GM23248 (cell line): ENCODE results near the gene CGN. TPM values are rescaled to one million over a fixed set of nuclear protein-coding genes. Genes with fewer than 3 reads are reported as not detected.

ENCODE experiments used
- DNase-seq: peaks from one replicate; pipeline ENCODE4 v3.0.0-alpha.2; 2015
- H2AFZ ChIP-seq: fragments of 200-600 bp; sonication (generic); 2 replicates; pipeline ENCODE4 v1.6.1; 2016; ENCODE audit warnings: antibody characterized with exemption
- H3F3A ChIP-seq: fragments of 200-600 bp; sonication (generic); 2 replicates; pipeline ENCODE4 v1.6.1; 2016; ENCODE audit warnings: mild to moderate bottlenecking, antibody characterized with exemption, mixed run types; ENCODE audit not compliant: insufficient read depth
- H3K27ac ChIP-seq: fragments of 200-600 bp; sonication (generic); 2 replicates; pipeline ENCODE4 v1.5.1; 2016; ENCODE audit warnings: mild to moderate bottlenecking
- H3K27me3 ChIP-seq: fragments of 200-600 bp; sonication (generic); replicated peaks from 2 replicates; pipeline ENCODE4 v1.6.1; 2016; ENCODE audit warnings: mild to moderate bottlenecking; ENCODE audit not compliant: insufficient read depth
- H3K36me3 ChIP-seq: fragments of 200-600 bp; sonication (generic); 2 replicates; pipeline ENCODE4 v1.6.1; 2016; ENCODE audit warnings: low read depth, mild to moderate bottlenecking
- H3K4me1 ChIP-seq: fragments of 200-600 bp; sonication (generic); 2 replicates; pipeline ENCODE4 v1.6.1; 2016; ENCODE audit warnings: mild to moderate bottlenecking; ENCODE audit not compliant: insufficient read depth
- H3K4me2 ChIP-seq: fragments of 200-600 bp; sonication (generic); one replicate; pipeline ENCODE4 v1.6.1; 2016; ENCODE audit warnings: mild to moderate bottlenecking; ENCODE audit not compliant: unreplicated experiment
- H3K4me3 ChIP-seq: fragments of 200-600 bp; sonication (generic); 2 replicates; pipeline ENCODE4 v1.5.1; 2016; ENCODE audit warnings: mild to moderate bottlenecking
- H3K79me2 ChIP-seq: fragments of 200-600 bp; sonication (generic); 2 replicates; pipeline ENCODE4 v1.6.1; 2016; ENCODE audit warnings: mild to moderate bottlenecking; ENCODE audit not compliant: insufficient read depth
- H3K9ac ChIP-seq: fragments of 200-600 bp; sonication (generic); 2 replicates; pipeline ENCODE4 v1.6.1; 2016; ENCODE audit warnings: mild to moderate bottlenecking
- H3K9me2 ChIP-seq: fragments of 200-600 bp; sonication (generic); 2 replicates; pipeline ENCODE4 v1.6.1; 2016; ENCODE audit warnings: mixed run types, mild to moderate bottlenecking, moderate library complexity; ENCODE audit not compliant: insufficient read depth
- H3K9me3 ChIP-seq: fragments of 200-600 bp; sonication (generic); one replicate; pipeline ENCODE4 v1.6.1; 2017; ENCODE audit warnings: low read depth
- H4K20me1 ChIP-seq: fragments of 200-600 bp; sonication (generic); 2 replicates; pipeline ENCODE4 v1.6.0; 2016; ENCODE audit not compliant: insufficient read depth
- EZH2 ChIP-seq: fragments of 200-600 bp; sonication (generic); IDR thresholded peaks from 2 replicates; pipeline ENCODE4 v1.6.1; 2018; ENCODE audit warnings: antibody characterized with exemption, mild to moderate bottlenecking; ENCODE audit not compliant: insufficient read depth, poor library complexity, severe bottlenecking
- EZH2phosphoT487 ChIP-seq: fragments of 200-600 bp; sonication (generic); IDR thresholded peaks from 2 replicates; pipeline ENCODE4 v1.6.1; 2018; ENCODE audit warnings: antibody characterized with exemption, moderate library complexity, mild to moderate bottlenecking, low read depth; ENCODE audit not compliant: insufficient read depth
- WGBS, 2 experiments: methylation state at CpG; one replicate each; pipeline ENCODE4 v1.1.6; 2015 to 2017; ENCODE audit warnings: low lambda C conversion rate in 2 of 2, low coverage in 1 of 2; ENCODE audit errors: missing lambda C conversion rate in 2 of 2; 5-methylcytosine and 5-hydroxymethylcytosine counted together
- in situ Hi-C: fragments of 300-500 bp; cut with MboI; formaldehyde crosslinking; loops from 2 replicates; pipeline ENCODE4 v1.15.0; 2020
- polyA plus RNA-seq: library from polyadenylated mRNA; unstranded; fragments of >200 nt; fragmentation: Nextera tagmentation; extraction: Ambion mirVana; gene quantifications from 2 replicates; pipeline ENCODE4 v1.2.1, GENCODE V29; 2016
- total RNA-seq: library from RNA; depleted of rRNA; stranded (reverse); fragments of >200 nt; shearing (Covaris generic); gene quantifications from 2 replicates; pipeline ENCODE4 v1.2.3, GENCODE V29; 2014

Gene CGN
- total and polyA plus RNA-seq, 2 experiments from 2014 or later = not detected

- Histone ChIP-seq H3K36me3 (no peaks in the 10 kb centered on the region), H3K9ac (no peak overlapping the region), H4K20me1 (no peaks in the 10 kb centered on the region), H3K9me2 (no peaks in the 10 kb centered on the region), H3K9me3 (no peaks in the 10 kb centered on the region), H2AFZ (no peak overlapping the region), H3F3A (peaks cover 38% of the 10 kb centered on the region), H3K79me2 (peaks cover 50% of the 10 kb centered on the region), H3K27ac (0 out of 2 replicates have a peak overlapping the region, but pooled peaks have one; percentile 20), H3K4me1 (peaks cover 50% of the 10 kb centered on the region), H3K4me3 (no peak overlapping the region), H3K4me2 (peak overlapping the region; percentile 36), H3K27me3 (no peaks in the 10 kb centered on the region)
- DNase-seq = peak; percentile 41
- in situ Hi-C loops = no loop called here
- 21 to 29% methylated on average over 2 of the region's 2 CpGs for WGBS, 2 experiments
- no peak for TF ChIP-seq EZH2phosphoT487
- TF ChIP-seq EZH2 = no peak
Measured at GRCh38 chr1:151549199-151549598, 38.0 kb downstream of the CGN start.

DNA sequence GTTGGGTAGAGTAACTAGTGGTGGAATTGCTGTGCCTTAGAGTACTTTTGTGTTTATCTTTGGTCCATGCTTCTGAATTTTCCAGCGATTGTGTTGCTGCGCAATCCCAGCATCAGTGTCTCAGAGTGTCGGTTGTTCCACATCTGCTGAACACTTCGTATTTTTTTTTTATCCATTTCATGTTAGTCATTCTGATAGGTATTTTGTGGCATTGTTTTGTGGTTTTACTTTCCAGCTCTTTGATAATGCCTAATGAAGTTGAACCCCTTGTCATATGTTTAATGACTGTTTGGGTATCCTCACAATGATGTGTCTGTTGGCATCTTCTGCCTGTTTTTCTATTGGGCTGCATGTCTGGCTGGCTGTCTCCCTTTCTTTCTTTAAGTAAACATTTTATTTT, 42.5 kb downstream of the CGN start:
- DNase-seq = peak; percentile 44
- Histone ChIP-seq H3K4me1 (peaks cover 21% of the 10 kb centered on the region), H3K36me3 (no peaks in the 10 kb centered on the region), H3K27me3 (no peaks in the 10 kb centered on the region), H3K79me2 (peaks cover 54% of the 10 kb centered on the region), H3F3A (0 out of 2 replicates have a peak, but pooled peaks cover 13% of the 10 kb centered on the region), H3K4me3 (no peak overlapping the region), H3K9me2 (no peaks in the 10 kb centered on the region), H2AFZ (no peak overlapping the region), H3K9me3 (no peaks in the 10 kb centered on the region), H3K27ac (no peak overlapping the region), H4K20me1 (no peaks in the 10 kb centered on the region), H3K4me2 (no peak overlapping the region), H3K9ac (no peak overlapping the region)
- 71% methylated on average over 4 of the region's 4 CpGs for WGBS, 2 experiments
- in situ Hi-C loops = no loop called here
- TF ChIP-seq EZH2phosphoT487 = no peak
- no peak for TF ChIP-seq EZH2

- Histone ChIP-seq H3K9me2 (no peaks in the 10 kb centered on the region), H3K9me3 (no peaks in the 10 kb centered on the region), H3K79me2 (peaks cover 49% of the 10 kb centered on the region), H3K9ac (no peak overlapping the region), H3K27me3 (no peaks in the 10 kb centered on the region), H4K20me1 (no peaks in the 10 kb centered on the region; the same call in 1 of the 2 replicates), H3K4me3 (no peak overlapping the region), H3K36me3 (no peaks in the 10 kb centered on the region), H2AFZ (no peak overlapping the region), H3K4me1 (peaks cover 13% of the 10 kb centered on the region), H3K27ac (no peak overlapping the region), H3K4me2 (no peak overlapping the region), H3F3A (no peaks in the 10 kb centered on the region)
- WGBS, 2 experiments = 92 to 100% methylated on average over 1 to 2 of the region's 2 CpGs
- in situ Hi-C loops = no loop called here
- no peak for DNase-seq
- TF ChIP-seq EZH2 (no peak), EZH2phosphoT487 (no peak)
Measured at GRCh38 chr1:151556052-151556451, 44.9 kb downstream of the CGN start.

GRCh38 chr1:151562661-151563060, 51.5 kb downstream of the CGN start:
- no peaks in the 10 kb centered on the region for H3K9me3 ChIP-seq
- no peak for TF ChIP-seq EZH2
- TF ChIP-seq EZH2phosphoT487 = no peak
- no peak for DNase-seq
- no peaks in the 10 kb centered on the region for H3K27me3 ChIP-seq
- H3K9ac ChIP-seq = no peak overlapping the region
- in situ Hi-C loops = no loop called here
- H3K4me3 ChIP-seq = no peak overlapping the region
- H4K20me1 ChIP-seq = no peaks in the 10 kb centered on the region; the same call in 1 of the 2 replicates
- H3K9me2 ChIP-seq = no peaks in the 10 kb centered on the region
- H3K27ac ChIP-seq = no peak overlapping the region
- H3F3A ChIP-seq = no peaks in the 10 kb centered on the region
- H2AFZ ChIP-seq = no peak overlapping the region
- peaks cover 3% of the 10 kb centered on the region; the same call in 1 of the 2 replicates for H3K4me1 ChIP-seq
- H3K4me2 ChIP-seq = no peak overlapping the region
- peaks cover 16% of the 10 kb centered on the region; the same call in 1 of the 2 replicates for H3K36me3 ChIP-seq
- 37 to 57% methylated on average over 1 of the region's 1 CpG for WGBS, 2 experiments
- peaks cover 32% of the 10 kb centered on the region for H3K79me2 ChIP-seq

GRCh38 chr1:151563376-151563775, 52.2 kb downstream of the CGN start:
- no peak overlapping the region for H3K27ac ChIP-seq
- H3K79me2 ChIP-seq = peaks cover 25% of the 10 kb centered on the region
- peaks cover 3% of the 10 kb centered on the region; the same call in 1 of the 2 replicates for H3K4me1 ChIP-seq
- H3K36me3 ChIP-seq = peaks cover 23% of the 10 kb centered on the region
- no peak overlapping the region for H3K9ac ChIP-seq
- H3K27me3 ChIP-seq = no peaks in the 10 kb centered on the region
- no peak overlapping the region for H3K4me2 ChIP-seq
- H3K9me2 ChIP-seq = no peaks in the 10 kb centered on the region
- H3K4me3 ChIP-seq = no peak overlapping the region
- TF ChIP-seq EZH2phosphoT487 (no peak), EZH2 (no peak)
- H3K9me3 ChIP-seq = no peaks in the 10 kb centered on the region
- WGBS, 2 experiments = 42 to 46% methylated on average over 2 of the region's 2 CpGs
- H3F3A ChIP-seq = no peaks in the 10 kb centered on the region; the same call in 1 of the 2 replicates
- in situ Hi-C loops = no loop called here
- no peak for DNase-seq
- H4K20me1 ChIP-seq = no peaks in the 10 kb centered on the region; the same call in 1 of the 2 replicates
- H2AFZ ChIP-seq = no peak overlapping the region
